Measurements from ENCODE around the gene KLHL24.
"Not testable (repeated sequence)": the region's sequence is repeated elsewhere in the genome, so short reads cannot be mapped to it uniquely, and the experiment has no call there.

The KLHL24 gene

GRCh38 chr3:183619010-183619409 lies 16.4 kb upstream of the KLHL24 start:
- Mint-ChIP-seq H3K27me3 (ENCODE audit: low read depth, poor library complexity) (peaks cover 37% of the 10 kb centered on the region), H3K27ac (no peak overlapping the region), H3K4me1 (no peaks in the 10 kb centered on the region), H3K4me3 (no peak overlapping the region), H3K9me3 (no peaks in the 10 kb centered on the region), H3K36me3 (ENCODE audit: low read depth) (no peaks in the 10 kb centered on the region)
- no peak for DNase-seq
- TF ChIP-seq CTCF (IDR thresholded peaks at IDR 0.05) = no peak

GRCh38 chr3:183619624-183620251 lies 15.7 kb upstream of the KLHL24 start:
- TF ChIP-seq CTCF (IDR thresholded peaks at IDR 0.05) = no peak
- H3K4me3 Mint-ChIP-seq = no peak overlapping the region
- H3K9me3 Mint-ChIP-seq = no peaks in the 10 kb centered on the region
- H3K27ac Mint-ChIP-seq = no peak overlapping the region
- H3K36me3 Mint-ChIP-seq (ENCODE audit: low read depth) = no peaks in the 10 kb centered on the region
- peaks cover 30% of the 10 kb centered on the region for H3K27me3 Mint-ChIP-seq (ENCODE audit: low read depth, poor library complexity)
- H3K4me1 Mint-ChIP-seq = no peaks in the 10 kb centered on the region
- DNase-seq = no peak

GRCh38 chr3:183620252-183620628 lies 15.2 kb upstream of the KLHL24 start:
- no peaks in the 10 kb centered on the region for H3K4me1 Mint-ChIP-seq
- H3K9me3 Mint-ChIP-seq = no peaks in the 10 kb centered on the region
- no peak for DNase-seq
- H3K36me3 Mint-ChIP-seq (ENCODE audit: low read depth) = no peaks in the 10 kb centered on the region
- peaks cover 30% of the 10 kb centered on the region for H3K27me3 Mint-ChIP-seq (ENCODE audit: low read depth, poor library complexity)
- no peak overlapping the region for H3K4me3 Mint-ChIP-seq
- TF ChIP-seq CTCF (IDR thresholded peaks at IDR 0.05) = no peak
- no peak overlapping the region for H3K27ac Mint-ChIP-seq

GRCh38 chr3:183622473-183622872 lies 12.9 kb upstream of the KLHL24 start:
- not testable (repeated sequence) for H3K36me3 Mint-ChIP-seq (ENCODE audit: low read depth); H3K4me1 Mint-ChIP-seq; H3K9me3 Mint-ChIP-seq; H3K27ac Mint-ChIP-seq; DNase-seq; H3K4me3 Mint-ChIP-seq
- H3K27me3 Mint-ChIP-seq (ENCODE audit: low read depth, poor library complexity) = peaks cover 23% of the 10 kb centered on the region

GRCh38 chr3:183626877-183627594 lies 8.4 kb upstream of the KLHL24 start:
- TF ChIP-seq CTCF (IDR thresholded peaks at IDR 0.05) = no peak
- H3K27ac Mint-ChIP-seq = no peak overlapping the region
- H3K4me3 Mint-ChIP-seq = no peak overlapping the region
- DNase-seq = no peak
- H3K27me3 Mint-ChIP-seq (ENCODE audit: low read depth, poor library complexity) = peaks cover 13% of the 10 kb centered on the region
- no peaks in the 10 kb centered on the region for H3K4me1 Mint-ChIP-seq
- no peaks in the 10 kb centered on the region for H3K36me3 Mint-ChIP-seq (ENCODE audit: low read depth)
- no peaks in the 10 kb centered on the region for H3K9me3 Mint-ChIP-seq

GRCh38 chr3:183629546-183630301 lies 5.7 kb upstream of the KLHL24 start:
- Mint-ChIP-seq H3K36me3 (ENCODE audit: low read depth) (no peaks in the 10 kb centered on the region), H3K9me3 (no peaks in the 10 kb centered on the region), H3K27ac (no peak overlapping the region), H3K4me3 (no peak overlapping the region), H3K27me3 (ENCODE audit: low read depth, poor library complexity) (peaks cover 12% of the 10 kb centered on the region), H3K4me1 (no peaks in the 10 kb centered on the region)
- no peak for DNase-seq
- no peak for TF ChIP-seq CTCF (IDR thresholded peaks at IDR 0.05)
